ENCODE data around the gene PALM. TPM values are rescaled to one million over a fixed set of nuclear protein-coding genes. Genes with fewer than 3 reads are reported as not detected.

The PALM gene
- total and polyA plus RNA-seq, 2 experiments from 2014 or later: 22.1 to 27.2 TPM

GRCh38 chr19:681029-682019, 27.4 kb upstream of the PALM start:
- TF ChIP-seq EZH2 (IDR thresholded peaks at IDR 0.05; ENCODE audit: borderline replicate concordance) (no peak), CTCF (IDR thresholded peaks at IDR 0.05; ENCODE audit: poor library complexity) (no peak), EZH2phosphoT487 (IDR thresholded peaks at IDR 0.05; ENCODE audit: low read depth, severe bottlenecking, unreplicated experiment) (no peak)
- 95% methylated on average over 45 of the region's 54 CpGs for WGBS (ENCODE audit: low lambda C conversion rate, missing lambda C conversion rate)
- H3K36me3 ChIP-seq (replicated peaks; ENCODE audit: insufficient read depth, low read depth): no peaks in the 10 kb centered on the region
- no peaks in the 10 kb centered on the region for H3K9me3 ChIP-seq (ENCODE audit: low read depth)
- no peaks in the 10 kb centered on the region for H4K20me1 ChIP-seq (ENCODE audit: insufficient read depth, poor library complexity, severe bottlenecking)
- no peak overlapping the region for H2AFZ ChIP-seq
- peaks cover 25% of the 10 kb centered on the region for H3K79me2 ChIP-seq
- peak overlapping the region; percentile 90 for H3K27ac ChIP-seq
- H3K4me1 ChIP-seq (ENCODE audit: insufficient read depth): peaks cover 26% of the 10 kb centered on the region
- no peak overlapping the region for H3K4me3 ChIP-seq
- peak; percentile 95 for DNase-seq (ENCODE audit: low spot score)
- peak overlapping the region; percentile 71 for H3K4me2 ChIP-seq
- no peaks in the 10 kb centered on the region for H3K27me3 ChIP-seq
- H3K9me2 ChIP-seq (replicated peaks; ENCODE audit: insufficient read depth): no peaks in the 10 kb centered on the region

GRCh38 chr19:682678-683320, 25.9 kb upstream of the PALM start:
- Histone ChIP-seq H3K79me2 (peaks cover 15% of the 10 kb centered on the region), H3K9me2 (replicated peaks; ENCODE audit: insufficient read depth) (no peaks in the 10 kb centered on the region), H2AFZ (no peak overlapping the region), H3K27ac (no peak overlapping the region), H3K9me3 (ENCODE audit: low read depth) (no peaks in the 10 kb centered on the region), H3K36me3 (replicated peaks; ENCODE audit: insufficient read depth, low read depth) (no peaks in the 10 kb centered on the region), H4K20me1 (ENCODE audit: insufficient read depth, poor library complexity, severe bottlenecking) (no peaks in the 10 kb centered on the region), H3K27me3 (no peaks in the 10 kb centered on the region), H3K4me3 (no peak overlapping the region), H3K4me1 (ENCODE audit: insufficient read depth) (peaks cover 14% of the 10 kb centered on the region), H3K4me2 (no peak overlapping the region)
- no peak for DNase-seq (ENCODE audit: low spot score)
- TF ChIP-seq CTCF (IDR thresholded peaks at IDR 0.05; ENCODE audit: poor library complexity): no peak
- no peak for TF ChIP-seq EZH2 (IDR thresholded peaks at IDR 0.05; ENCODE audit: borderline replicate concordance)
- TF ChIP-seq EZH2phosphoT487 (IDR thresholded peaks at IDR 0.05; ENCODE audit: low read depth, severe bottlenecking, unreplicated experiment): no peak
- 92% methylated on average over 25 of the region's 25 CpGs for WGBS (ENCODE audit: low lambda C conversion rate, missing lambda C conversion rate)

- H3K27me3 ChIP-seq: no peaks in the 10 kb centered on the region
- no peaks in the 10 kb centered on the region for H3K4me1 ChIP-seq (ENCODE audit: insufficient read depth)
- H3K79me2 ChIP-seq: no peaks in the 10 kb centered on the region
- no peak overlapping the region for H3K27ac ChIP-seq
- H3K4me2 ChIP-seq: no peak overlapping the region
- TF ChIP-seq CTCF (IDR thresholded peaks at IDR 0.05; ENCODE audit: poor library complexity) (no peak), EZH2phosphoT487 (IDR thresholded peaks at IDR 0.05; ENCODE audit: low read depth, severe bottlenecking, unreplicated experiment) (no peak), EZH2 (IDR thresholded peaks at IDR 0.05; ENCODE audit: borderline replicate concordance) (no peak)
- no peaks in the 10 kb centered on the region for H4K20me1 ChIP-seq (ENCODE audit: insufficient read depth, poor library complexity, severe bottlenecking)
- no peaks in the 10 kb centered on the region for H3K9me2 ChIP-seq (replicated peaks; ENCODE audit: insufficient read depth)
- H3K4me3 ChIP-seq: no peak overlapping the region
- H2AFZ ChIP-seq: no peak overlapping the region
- no peaks in the 10 kb centered on the region for H3K9me3 ChIP-seq (ENCODE audit: low read depth)
- no peaks in the 10 kb centered on the region for H3K36me3 ChIP-seq (replicated peaks; ENCODE audit: insufficient read depth, low read depth)
- WGBS (ENCODE audit: low lambda C conversion rate, missing lambda C conversion rate): 80% methylated on average over 14 of the region's 31 CpGs
- no peak for DNase-seq (ENCODE audit: low spot score)
These were observed 23.2 kb upstream of the PALM start for GRCh38 chr19:685454-685931.
